RPMI8226 (cell line): ENCODE measurements around the gene HNRNPR.

Experiments
- DNase-seq: peaks from one replicate; pipeline ENCODE4 v3.0.0-alpha.2; 2015

The HNRNPR gene

GRCh38 chr1:23368562-23369334, 24.7 kb upstream of the HNRNPR start:
- peak; percentile 96 for DNase-seq

GRCh38 chr1:23367791-23368561, 23.9 kb upstream of the HNRNPR start:
- peak; percentile 100 for DNase-seq

- peak; percentile 43 for DNase-seq
Observed at GRCh38 chr1:23367451-23367790, 23.3 kb upstream of the HNRNPR start.

GRCh38 chr1:23366598-23366997, 22.5 kb upstream of the HNRNPR start:
- DNase-seq = no peak

- no peak for DNase-seq
Observed at GRCh38 chr1:23366146-23366545, 22.1 kb upstream of the HNRNPR start.

- no peak for DNase-seq
Observed at GRCh38 chr1:23362218-23362713, 18.2 kb upstream of the HNRNPR start.

GRCh38 chr1:23358310-23358875, 14.3 kb upstream of the HNRNPR start:
- DNase-seq = no peak

- no peak for DNase-seq
Observed at GRCh38 chr1:23357138-23357908, 13.2 kb upstream of the HNRNPR start.

GRCh38 chr1:23356471-23357137, 12.5 kb upstream of the HNRNPR start:
- DNase-seq = no peak

GRCh38 chr1:23354245-23354644, 10.2 kb upstream of the HNRNPR start:
- DNase-seq = no peak

DNA sequence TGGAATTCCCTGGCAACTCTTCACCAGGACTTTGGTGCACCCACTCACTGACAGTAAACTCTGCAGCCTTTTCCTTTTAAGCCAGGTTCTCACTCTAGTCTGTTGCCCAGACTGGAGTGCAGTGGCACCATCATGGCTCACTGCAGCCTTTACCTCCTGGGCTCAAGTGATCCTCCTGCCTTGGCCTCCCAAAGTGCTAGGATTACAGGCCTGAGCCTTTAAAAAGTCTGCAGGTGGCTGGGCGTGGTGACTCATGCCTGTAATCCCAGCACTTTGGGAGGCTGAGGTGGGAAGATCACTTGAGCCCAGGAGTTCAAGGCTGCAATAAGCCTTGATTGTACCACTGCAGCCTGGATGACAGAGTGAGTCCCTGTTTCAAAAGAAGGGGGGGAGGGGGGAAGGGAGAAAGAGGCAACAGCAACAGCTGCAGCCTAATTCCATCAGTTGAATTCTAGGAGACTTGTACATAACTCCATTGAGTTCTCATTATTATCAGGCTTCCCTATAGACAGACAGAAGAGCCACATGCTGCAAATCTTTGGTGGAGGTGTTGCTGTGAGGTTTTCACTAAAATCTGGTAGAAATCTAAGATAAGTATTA, 8.1 kb upstream of the HNRNPR start:
- DNase-seq = no peak

GRCh38 chr1:23345920-23346319, 1.8 kb upstream of the HNRNPR start:
- no peak for DNase-seq

- no peak for DNase-seq
Observed at GRCh38 chr1:23344987-23345472, 946 bp upstream of the HNRNPR start.

DNA sequence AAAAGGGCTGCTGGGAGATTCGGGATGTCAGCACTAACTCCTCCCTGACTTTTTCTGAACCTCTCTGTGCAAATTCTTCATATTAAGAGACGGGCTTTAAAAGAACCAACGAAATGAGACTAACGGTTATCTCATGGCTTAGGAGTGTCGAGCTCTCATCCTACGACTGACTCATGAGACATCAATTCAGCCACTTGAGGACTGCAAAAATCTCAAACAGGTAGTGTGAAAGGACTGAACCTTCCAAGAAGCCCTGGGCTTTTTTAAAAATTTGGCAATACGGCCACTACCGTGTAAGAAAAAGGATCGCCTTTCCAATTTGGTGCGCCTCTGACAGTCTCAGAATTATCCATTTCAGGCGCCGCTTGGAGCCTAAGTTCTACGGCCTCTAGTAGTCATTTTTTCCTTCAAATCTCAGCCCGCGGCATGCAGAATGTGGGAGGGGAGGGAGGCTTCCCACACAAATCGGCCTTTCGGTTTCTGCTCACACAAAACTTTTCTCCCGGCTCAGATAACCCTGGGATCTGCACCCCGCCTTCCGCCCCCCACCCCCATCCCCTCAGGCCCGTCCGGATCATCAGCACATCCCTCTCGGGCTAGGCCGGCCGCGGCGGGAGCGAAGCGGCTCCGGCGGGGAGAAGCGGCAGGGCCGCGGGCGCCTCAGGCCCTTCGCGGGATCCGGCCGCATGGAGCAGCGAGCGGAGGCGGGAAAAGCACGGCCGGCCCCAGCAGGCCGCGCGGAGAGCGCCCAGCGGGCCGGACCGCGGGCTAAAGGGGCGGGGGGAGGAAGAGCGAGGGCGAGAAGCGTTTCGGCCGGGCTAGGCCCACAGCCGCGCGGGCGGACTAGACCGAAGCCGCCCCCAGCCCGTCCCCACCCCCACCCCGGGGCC, 618 bp downstream of the HNRNPR start:
- DNase-seq = peak; percentile 65

- peak; percentile 35 for DNase-seq
Observed at GRCh38 chr1:23341931-23342692, 2.0 kb downstream of the HNRNPR start.

DNA sequence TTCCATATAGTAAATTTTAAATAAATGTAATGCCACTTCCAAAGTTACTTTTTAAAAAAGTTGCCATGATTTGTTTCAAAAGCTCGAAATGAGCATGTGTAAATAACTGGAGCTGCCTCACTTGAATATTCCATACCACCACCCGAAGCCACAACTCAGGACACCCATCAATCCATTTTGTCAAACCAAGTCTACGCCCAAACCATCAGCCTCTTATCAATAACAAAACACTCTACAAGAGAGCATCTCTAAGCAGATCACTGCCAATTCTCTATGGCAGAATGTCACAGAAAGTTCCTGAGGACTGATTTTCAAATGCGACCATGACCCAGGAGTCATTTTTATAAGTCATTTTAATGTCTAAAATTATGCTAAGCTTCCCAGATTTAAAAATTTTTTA, 4.5 kb downstream of the HNRNPR start:
- no peak for DNase-seq

DNA sequence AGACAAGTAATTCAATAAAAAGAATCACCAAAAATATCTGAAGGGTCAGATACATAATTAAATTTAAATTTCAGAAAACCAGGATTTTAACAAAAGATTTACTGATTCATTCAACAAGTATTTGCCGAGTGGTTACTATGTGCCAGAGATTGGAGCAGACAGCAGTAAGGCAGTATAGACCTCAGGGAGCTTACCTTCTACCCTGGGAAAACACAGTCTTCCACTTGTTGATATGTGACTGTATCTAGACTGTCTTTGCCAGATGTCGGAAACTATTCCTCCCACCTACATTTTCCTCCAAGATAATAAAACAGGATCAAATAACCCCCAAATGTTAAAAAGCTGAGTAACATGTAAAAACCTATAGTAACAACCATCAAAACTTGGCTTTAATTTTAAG, 6.2 kb downstream of the HNRNPR start:
- no peak for DNase-seq

- no peak for DNase-seq
Observed at GRCh38 chr1:23331713-23332112, 12.4 kb downstream of the HNRNPR start.

GRCh38 chr1:23330846-23331245, 13.2 kb downstream of the HNRNPR start:
- no peak for DNase-seq

DNA sequence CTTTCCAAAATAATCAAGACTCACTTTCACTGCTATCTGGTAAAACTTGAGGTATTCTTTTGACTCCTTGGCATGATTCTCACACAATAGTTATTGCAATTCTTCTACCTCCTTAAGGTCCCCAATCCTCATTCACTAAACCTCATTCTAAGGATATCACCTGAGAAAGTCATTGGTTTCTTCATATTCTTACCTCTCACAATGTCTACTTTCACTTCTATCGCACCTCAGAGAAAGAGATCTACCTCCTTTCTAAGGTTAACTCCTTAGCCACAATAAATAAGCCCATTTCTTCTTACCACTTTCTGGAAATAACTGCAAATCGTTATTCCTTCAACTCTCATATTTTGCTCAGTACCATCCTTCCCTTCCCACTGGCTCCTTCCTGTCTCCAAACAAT, 18.7 kb downstream of the HNRNPR start:
- DNase-seq = no peak
